Left renal pelvis (tissue), 4 donors: ENCODE measurements around the gene PPP1R12B. TPM values are rescaled to one million over a fixed set of nuclear protein-coding genes. Genes with fewer than 3 reads are reported as not detected.
A peak's percentile ranks its signal among the peaks of the same experiment; 100 is the strongest.
"Not testable (repeated sequence)": the region's sequence is repeated elsewhere in the genome, so short reads cannot be mapped to it uniquely, and the experiment has no call there.

Source experiments
- DNase-seq, 4 donors: peaks; one replicate each; pipeline ENCODE4 v3.0.0-alpha.2; 2013; ENCODE audit warnings: low read depth in 4 of 4, low spot score in 3 of 4
- polyA plus RNA-seq, 4 donors: library from polyadenylated mRNA; unstranded; fragments of 120-200 nt; gene quantifications; one replicate each; pipeline ENCODE4 v1.2.1, GENCODE V29; 2013; ENCODE audit not compliant: insufficient read length in 4 of 4

The PPP1R12B gene
- polyA plus RNA-seq, 4 donors = 17.1 to 85.4 (median 23.1) TPM

DNA sequence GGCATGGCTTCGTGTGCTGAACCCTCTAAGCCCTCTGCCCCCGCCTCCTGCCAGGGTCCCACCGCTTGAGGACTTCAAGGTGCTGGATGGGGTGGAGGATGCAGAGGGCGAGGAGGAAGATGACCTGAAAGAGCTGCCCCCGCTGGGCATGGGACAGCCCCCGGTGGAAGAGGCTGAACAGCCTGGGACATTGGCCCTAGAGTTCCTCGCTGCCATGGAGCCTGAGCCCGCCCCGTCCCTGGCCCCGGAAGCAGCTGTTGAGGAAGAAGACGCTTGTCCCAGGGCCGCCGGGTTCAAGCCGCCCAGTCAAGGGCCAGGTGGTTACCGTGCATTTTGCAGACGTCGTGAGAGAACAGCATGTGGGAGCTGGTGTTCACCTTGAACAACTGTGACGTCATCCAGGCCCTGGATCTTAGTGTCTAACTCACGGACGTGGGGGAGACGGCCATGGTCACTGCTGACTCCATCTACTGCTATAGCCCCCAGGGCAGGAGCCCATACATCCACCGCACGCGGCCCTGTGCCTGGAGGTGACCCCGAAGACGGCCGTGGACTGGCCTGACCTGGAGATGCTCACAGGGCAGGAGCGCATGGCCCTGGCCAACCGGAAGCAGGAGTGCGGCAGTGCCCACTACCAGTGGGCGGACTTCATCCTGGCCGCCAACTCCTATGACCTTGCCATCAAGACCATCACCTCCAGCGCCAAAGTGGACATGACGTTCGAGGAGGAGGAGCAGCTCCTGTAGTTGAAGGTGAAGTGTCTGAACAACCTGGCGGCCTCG is 90.1 kb downstream of the PPP1R12B start:
- no peak for DNase-seq

GRCh38 chr1:202439308-202439707 is 90.8 kb downstream of the PPP1R12B start:
- DNase-seq = no peak

DNA sequence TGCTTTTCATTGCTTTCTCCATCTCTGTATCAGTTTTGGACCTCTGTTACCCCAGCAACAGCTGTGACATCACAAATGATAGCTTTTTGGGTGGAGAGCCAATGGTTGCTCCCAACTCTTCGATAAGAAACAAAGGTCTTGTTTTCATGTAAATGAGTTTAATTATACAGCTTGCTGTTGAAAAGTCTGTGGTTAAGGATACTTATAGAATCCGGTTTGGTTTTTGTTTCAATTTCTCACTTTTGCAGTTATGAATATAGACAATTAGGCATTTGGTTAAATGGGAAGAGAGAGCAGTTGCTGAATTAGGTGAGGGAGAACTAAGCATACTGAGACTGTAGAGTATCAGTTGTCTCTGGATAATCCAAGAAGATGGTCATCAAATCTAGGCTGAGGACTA is 99.6 kb downstream of the PPP1R12B start:
- not testable (repeated sequence) for DNase-seq

GRCh38 chr1:202451641-202452040 is 103.1 kb downstream of the PPP1R12B start:
- not testable (repeated sequence) for DNase-seq

DNA sequence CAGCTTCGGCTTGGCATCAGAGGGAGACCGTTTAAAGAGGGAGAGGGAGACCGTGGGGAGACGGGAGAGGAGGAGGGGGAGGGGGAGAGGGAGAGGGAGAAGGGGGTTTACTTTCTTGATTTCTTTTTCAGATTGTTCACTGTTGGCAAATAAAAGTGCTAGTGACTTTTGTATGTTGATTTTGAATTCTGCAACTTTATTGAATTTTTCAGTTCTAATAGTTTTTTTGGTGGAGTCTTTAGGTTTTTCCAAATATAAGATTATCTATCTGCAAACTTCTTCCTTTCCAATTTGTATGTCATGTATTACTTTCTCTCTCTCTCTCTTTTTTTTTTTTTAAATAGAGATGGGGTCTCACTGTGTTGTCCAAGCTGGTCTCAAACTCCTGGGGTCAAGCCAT is 104.0 kb downstream of the PPP1R12B start:
- no peak for DNase-seq

- DNase-seq = not testable (repeated sequence)
Measured at GRCh38 chr1:202456372-202457169, 108.1 kb downstream of the PPP1R12B start.

- DNase-seq = not testable (repeated sequence)
Measured at GRCh38 chr1:202458651-202459050, 110.2 kb downstream of the PPP1R12B start.

DNA sequence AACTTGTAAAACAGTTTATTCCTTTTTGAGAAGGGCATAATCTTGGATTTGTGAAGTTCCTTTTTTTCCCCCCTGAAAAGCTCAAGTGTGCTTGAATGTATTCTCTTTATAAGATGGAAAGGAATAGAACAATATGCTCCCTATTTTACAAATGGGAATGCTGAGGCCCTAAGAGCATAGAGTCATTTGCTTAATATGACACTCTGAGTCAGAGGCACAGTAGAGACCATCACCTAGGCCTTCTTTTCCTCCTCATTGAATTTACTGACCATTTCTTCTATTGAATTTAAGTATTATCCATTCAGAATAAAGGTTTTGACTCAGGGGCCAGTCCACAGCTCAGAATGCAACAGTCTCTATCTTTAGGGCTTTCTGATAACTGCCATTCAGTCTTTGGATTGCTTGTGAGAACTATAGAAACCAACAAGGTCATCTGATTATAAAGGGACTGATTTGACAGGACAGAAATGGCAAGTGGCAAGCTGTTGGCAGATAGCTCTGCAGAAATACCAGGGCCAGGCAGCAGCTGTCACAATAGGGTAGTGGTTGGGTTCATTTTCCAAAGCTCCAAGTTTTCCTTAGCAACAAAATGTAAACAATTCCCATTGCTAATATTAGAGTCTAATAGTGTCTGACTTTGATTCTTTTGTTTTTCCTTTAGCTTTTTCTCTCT is 111.1 kb downstream of the PPP1R12B start:
- DNase-seq = not testable (repeated sequence)

- DNase-seq = not testable (repeated sequence)
Measured at GRCh38 chr1:202460143-202460495, 111.6 kb downstream of the PPP1R12B start.

DNA sequence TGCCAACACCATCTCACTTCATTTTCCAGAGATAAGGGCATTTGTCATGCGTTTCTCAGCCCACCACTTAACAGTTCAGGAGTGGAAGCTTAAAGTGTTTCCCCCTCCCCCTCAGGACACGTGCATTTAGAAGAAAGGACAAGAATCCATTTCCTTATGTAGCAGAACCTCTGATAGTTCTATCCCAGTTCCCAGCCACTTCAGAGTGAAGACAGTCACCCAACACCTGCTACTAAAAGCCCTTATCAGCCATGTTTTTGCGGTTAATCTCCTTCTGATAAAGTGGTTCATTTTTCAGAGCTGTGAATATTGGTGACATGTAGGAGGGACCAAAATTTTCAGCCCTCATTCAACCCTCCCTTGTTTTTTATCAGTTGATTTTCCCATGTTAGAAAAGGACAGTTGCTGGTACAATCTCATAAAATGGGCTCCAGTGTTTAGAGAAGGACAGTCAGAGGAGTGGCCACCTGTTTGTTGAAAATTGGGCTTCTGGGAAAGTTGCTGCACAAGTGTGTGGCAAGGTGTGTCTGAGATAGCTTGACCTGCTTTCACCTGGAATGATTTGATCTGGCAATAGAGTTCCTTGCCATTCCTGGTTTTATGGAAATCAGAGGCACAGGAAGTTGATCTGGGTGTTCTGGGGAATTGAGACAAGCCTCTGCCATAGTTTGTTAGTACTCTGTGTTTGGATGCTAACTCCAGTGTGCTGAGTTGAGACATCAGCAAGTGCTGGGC is 114.0 kb downstream of the PPP1R12B start:
- no peak for DNase-seq

- peak in 1 of 4 donors; percentile 7 for DNase-seq
Measured at GRCh38 chr1:202464153-202464742, 115.7 kb downstream of the PPP1R12B start.

GRCh38 chr1:202465644-202466270 is 117.3 kb downstream of the PPP1R12B start:
- DNase-seq = not testable (repeated sequence)

DNA sequence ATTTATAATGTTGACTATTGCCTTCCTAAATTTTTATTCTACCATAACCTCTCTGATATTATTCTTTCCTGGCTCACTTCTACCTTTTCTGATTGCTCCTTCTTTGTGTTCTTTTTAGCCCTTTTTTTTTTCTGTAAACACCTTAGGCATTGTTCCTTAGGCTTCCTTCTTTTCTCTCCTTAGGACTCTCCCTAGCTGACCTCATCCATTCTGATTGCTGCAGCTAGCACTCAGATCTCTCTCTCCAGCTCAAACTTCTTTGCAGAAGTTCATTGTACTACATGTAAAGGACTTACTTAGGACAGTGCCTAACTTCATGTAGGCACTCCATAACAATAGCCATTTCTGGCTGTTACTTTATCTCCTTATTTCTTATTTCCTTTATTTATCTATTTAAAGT is 117.8 kb downstream of the PPP1R12B start:
- DNase-seq = not testable (repeated sequence)

GRCh38 chr1:202467381-202467780 is 118.9 kb downstream of the PPP1R12B start:
- DNase-seq = not testable (repeated sequence)

DNA sequence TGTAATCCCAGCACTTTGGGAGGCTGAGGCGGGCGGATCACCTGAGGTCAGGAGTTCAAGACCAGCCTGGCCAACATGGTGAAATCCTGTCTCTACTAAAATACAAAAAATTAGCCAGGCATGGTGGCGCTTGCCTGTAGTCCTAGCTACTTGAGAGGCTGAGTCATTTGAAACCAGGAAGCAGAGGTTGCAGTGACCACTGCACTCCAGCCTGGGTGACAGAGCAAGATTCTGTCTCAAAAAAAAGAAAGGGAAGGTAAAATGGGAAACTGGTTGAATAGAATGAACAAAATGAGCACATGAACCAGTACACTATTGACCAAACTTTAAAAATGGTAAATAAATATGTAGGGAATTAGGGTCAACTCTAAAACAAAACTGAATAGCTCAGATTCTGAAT is 120.2 kb downstream of the PPP1R12B start:
- not testable (repeated sequence) for DNase-seq

DNA sequence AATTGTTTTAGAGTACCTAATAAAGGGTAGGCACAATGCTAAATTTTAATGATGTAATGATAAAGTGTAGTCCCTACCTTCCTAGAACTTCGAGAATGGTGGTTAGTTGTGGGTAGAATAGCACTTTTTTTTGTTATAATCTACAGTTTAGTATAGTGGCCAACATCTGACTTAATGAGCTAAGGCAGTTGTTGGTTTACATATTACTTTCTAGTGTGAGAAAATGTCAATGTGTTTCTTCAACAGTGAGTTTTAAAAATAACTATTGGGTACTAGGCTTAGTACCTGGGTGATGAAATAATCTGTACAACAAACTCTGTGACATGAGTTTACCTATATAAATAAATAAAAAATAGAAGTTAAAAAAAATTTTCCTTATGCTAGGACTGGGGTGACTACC is 120.6 kb downstream of the PPP1R12B start:
- DNase-seq = not testable (repeated sequence)

DNA sequence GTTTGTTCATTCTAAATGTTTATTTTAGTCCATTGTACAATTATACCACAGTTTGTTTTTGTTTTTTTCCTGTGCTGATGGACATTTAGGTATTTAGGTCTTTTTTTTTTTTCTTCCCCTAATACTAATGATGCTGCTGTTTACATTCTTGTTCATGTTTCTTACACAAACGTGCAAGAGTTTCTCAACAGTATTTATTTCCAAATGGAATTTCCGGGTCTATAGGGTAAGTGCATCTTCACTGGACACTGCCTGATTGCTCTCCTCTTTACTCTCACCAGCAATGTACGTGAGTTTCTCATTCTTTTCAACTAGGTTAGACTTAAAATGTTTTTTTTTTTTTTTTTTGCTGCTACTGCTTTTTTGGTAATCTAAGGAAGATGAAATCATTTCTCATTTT is 122.7 kb downstream of the PPP1R12B start:
- DNase-seq = no peak

DNA sequence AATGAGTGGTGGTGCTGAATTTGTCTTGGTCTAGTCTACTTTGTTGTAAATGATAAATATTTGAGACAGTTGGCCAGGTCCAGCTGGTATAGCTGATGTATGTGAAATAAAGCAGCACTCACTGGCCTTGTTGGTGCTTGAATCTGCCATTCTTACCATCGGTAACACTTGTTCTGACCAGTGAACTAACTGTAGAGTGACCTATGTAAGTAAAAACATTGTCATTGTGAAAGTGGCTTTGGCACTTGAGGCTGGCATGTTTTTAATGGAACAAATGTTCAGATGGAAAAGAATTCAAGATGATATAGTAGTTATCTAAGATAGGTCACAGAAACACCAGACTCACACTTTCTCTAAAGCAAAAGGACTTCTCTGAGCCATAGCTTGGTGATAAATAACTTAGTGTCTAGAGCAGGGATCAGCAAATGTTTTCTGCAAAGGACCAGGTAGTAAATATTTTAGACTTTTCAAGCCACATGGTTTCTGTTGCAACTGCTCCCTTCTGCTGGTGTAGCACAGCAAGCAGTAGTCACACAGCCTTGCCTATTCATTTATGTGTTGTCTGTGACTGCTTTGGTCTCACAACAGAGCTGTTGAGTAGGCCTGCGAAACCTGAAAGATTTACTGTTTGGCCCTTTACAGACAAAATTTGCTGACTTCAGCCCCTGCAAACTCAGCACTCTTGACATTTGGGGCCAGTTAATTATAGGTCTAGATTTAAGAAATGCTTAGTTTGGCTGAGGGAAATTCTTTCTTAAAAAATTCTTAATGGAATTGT is 124.0 kb downstream of the PPP1R12B start:
- DNase-seq = not testable (repeated sequence)
